GM12892 (cell line): ENCODE data around the gene MLLT1.

Experiments
- DNase-seq: peaks from one replicate; pipeline ENCODE4 v3.0.0; 2011; ENCODE audit not compliant: insufficient read length
- FAIRE-seq: peaks from 2 replicates; lab custom pipeline; 2011; peaks lifted over from hg19 to GRCh38; lab: Jason Lieb, UNC
- POLR2A ChIP-seq: IDR thresholded peaks from 2 replicates; pipeline ENCODE4 v1.6.1; 2011; ENCODE audit warnings: low read depth, low read length, control low read depth
- POLR2AphosphoS5 ChIP-seq: IDR thresholded peaks from 2 replicates; pipeline ENCODE4 v1.6.1; 2011; ENCODE audit warnings: low read depth, low read length, control low read depth
- TAF1 ChIP-seq: IDR thresholded peaks from 2 replicates; pipeline ENCODE4 v1.6.1; 2011; ENCODE audit warnings: low read depth, mild to moderate bottlenecking, control low read depth, low read length, borderline replicate concordance

The MLLT1 gene

DNA sequence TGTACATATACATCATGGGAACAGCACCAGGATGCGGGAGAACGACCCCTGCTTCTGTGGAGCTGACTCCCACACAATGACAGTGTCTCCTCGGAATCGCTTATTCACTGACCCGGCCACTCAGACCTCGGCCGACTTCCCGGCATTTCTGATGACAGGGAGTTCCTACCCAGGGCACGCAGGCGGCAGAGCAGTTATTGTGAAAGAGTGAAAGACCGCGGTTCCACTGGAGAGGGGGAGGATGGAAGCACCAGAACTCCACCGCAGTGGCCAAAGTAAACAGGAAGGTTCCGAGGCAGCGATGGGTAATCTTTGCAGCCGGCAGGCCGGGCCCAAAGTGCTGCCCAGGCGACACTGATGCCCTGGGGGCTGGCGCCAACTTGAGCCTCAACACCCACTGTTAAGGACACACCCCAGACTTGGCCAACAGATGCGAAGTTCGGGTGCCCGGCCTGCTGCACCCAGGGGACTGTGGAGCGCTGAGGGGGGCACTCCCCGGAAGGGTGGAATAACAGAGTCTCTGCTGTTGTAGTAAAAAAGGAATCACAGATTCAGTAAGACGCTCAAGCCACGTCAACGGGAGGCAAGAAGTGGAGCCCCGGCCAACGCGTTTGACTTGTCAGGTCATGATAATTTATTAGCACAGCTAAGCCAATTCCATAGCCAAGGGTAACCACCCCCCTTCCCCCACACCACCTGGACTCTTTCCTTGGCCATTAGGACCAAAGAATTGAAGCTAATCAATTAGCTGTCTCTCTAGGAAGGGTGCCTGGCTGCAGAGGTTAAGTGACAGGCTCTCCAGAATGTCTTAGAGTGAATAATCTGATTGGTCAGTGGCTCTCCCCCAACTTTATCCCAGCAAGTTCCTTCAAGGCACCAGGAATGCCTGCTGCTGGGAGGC is 5.8 kb downstream of the MLLT1 start:
- no peak for DNase-seq
- no peak for FAIRE-seq
- TF ChIP-seq POLR2A: no peak
- TF ChIP-seq TAF1: no peak

DNA sequence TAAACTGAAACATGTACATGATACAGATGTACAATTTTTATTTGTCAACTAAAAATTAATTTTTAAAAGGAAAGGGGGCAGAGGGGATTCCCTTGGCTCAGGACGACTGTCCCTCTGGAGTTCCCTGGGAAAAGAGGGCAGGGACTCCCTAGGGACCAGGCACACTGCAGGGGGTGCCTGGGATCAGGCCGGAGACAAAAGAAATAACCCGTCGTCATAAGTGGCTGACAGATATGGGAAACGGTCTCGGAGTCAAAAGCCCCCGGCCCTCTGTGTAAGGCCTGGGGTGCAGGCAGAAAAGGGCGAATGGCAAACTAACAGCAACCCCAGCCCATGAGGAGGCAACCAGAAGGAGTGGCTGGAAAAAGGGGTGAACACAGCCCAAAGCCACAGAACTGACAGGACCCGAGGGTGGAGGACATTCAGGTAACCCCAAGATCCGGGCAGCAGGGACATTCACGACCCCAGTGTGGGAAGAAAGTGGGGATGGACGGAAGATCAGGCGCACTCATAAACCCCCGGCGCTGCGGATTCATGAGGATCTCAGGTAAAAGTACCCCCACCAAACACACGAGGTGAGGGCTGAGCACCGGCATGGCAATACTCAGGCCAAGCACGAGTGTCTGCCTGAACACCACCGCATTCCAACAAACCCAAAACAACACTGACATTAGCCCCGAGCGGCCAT is 6.7 kb downstream of the MLLT1 start:
- DNase-seq (no peak), FAIRE-seq (no peak)
- TF ChIP-seq POLR2A (no peak), TAF1 (no peak), POLR2AphosphoS5 (no peak)

DNA sequence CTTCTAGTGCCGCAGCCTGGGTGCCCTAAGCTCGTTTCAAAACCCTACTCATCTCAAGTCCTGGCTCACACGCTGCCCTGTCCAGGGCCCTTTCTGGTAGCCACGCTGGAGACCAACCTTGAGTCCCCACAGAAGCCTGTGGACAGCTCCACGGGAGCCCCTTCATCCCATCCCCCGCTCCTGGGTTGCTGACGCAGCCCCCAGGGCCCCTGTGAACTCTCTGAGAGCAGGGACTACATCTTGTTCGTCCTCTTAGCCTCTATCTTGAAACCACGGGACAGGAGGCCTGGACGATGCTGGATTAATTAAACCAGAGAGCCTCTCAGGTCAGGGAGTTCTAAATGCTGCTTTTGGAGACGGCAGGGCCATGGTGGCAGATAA is 7.4 kb downstream of the MLLT1 start:
- FAIRE-seq (no peak), DNase-seq (no peak)
- TF ChIP-seq TAF1 (no peak), POLR2A (no peak), POLR2AphosphoS5 (no peak)

DNA sequence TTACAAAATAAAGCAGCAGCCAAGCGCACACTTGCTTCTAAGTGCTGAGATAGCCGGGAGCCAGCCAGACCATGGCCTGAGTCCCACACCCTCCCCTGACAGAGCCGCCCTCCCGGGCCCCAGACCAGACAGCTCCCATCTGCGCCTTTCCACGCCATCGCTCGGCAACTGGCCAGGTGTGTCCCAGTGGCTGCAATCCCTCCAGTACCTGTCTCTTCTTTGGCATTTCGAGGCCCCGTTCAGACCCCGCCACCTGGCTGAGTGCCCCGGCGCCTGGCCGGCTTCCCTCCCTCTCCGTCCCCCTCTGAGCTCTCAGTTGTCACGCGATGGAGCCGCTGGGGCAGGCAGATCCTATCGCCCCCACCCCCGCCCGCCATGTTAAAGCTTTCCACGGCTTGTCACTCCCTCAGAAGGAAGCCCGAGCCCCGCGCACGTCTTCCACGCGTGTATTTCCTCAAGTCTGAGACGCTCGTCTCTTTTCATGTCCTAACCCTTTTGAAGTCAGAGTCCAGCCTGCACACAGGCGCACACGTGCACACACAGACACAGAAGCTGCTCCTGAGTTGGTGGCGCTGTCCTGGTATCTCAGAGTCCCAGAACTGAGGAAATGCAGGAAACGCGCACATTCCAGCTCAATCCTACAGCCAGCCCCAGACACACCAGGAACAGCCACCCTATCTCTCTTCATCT is 7.9 kb downstream of the MLLT1 start:
- FAIRE-seq (no peak), DNase-seq (no peak)
- TF ChIP-seq TAF1 (no peak), POLR2AphosphoS5 (no peak), POLR2A (no peak)

DNA sequence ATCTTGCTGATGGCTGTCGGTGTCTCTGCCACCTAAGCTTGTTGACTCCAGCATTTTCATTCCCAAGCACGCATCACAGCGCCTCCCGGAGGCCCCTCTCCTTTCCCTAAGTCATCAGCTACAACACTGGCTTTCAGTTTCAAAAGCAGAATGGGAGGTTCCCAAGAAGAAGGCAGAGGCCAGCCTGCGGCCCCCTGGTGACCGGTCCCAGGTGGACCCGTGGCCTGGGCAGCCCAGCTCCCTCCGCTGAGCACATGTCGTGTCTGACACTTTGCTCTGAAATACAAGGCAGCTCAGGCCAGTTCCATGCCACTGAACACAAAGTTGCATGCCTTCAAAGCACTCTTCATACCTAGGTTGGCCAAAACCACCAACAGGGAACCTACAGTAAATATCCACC is 8.5 kb downstream of the MLLT1 start:
- no peak for TF ChIP-seq TAF1
- TF ChIP-seq POLR2A: no peak
- TF ChIP-seq POLR2AphosphoS5: no peak
- no peak for FAIRE-seq
- DNase-seq: no peak

DNA sequence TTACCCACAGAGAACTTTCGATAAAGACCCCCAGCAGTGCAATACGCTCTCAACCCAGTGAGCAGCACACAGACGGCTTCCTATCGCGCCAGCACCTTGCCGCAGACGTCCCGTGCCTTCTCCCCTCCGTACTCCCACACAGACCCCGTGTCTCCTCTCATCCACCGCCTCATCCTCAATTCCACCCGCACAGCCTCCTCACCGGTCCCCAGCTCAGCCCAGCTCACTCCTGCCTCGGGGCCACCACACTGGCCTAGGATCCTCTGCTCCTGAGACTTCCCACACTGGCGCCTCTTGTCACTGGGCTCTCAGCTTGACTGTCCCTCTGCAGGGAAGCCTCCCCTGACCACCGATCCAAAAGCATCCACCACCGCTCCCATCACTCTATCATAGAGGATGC is 9.0 kb downstream of the MLLT1 start:
- FAIRE-seq (no peak), DNase-seq (no peak)
- TF ChIP-seq POLR2A (no peak), TAF1 (no peak), POLR2AphosphoS5 (no peak)

DNA sequence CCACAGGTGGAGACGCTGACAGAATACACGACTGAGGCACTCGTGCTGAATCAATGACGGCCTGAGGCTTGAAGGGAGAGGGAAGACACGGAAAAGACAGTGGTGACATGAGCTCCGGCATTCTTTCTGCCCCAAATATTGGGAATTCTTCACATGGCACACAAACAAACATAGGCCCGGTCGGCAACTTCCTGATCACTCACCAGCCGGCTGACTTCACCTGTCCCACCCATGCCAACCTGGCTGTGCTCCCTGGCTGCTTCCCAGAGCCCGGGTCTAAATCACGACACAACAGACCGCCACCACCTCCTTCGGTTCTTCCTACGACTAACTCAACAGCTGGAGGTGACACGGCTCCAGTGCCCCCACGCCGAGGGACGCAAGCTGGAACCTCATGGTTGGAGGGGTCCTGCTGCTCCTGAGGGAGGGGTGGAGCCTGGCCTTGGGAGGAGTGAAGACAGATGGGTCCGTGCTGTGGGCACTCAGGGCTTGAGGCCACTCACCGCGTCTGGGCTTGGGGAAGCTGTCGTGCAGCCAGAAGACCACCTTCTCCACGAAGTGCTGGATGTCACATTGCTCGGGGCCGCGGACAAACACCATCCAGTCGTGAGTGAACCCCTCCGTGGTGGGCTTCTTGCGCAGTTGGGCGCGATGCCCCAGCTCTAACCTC is 9.6 kb downstream of the MLLT1 start:
- TF ChIP-seq TAF1: no peak
- no peak for TF ChIP-seq POLR2AphosphoS5
- TF ChIP-seq POLR2A: no peak
- no peak for FAIRE-seq
- DNase-seq: no peak

DNA sequence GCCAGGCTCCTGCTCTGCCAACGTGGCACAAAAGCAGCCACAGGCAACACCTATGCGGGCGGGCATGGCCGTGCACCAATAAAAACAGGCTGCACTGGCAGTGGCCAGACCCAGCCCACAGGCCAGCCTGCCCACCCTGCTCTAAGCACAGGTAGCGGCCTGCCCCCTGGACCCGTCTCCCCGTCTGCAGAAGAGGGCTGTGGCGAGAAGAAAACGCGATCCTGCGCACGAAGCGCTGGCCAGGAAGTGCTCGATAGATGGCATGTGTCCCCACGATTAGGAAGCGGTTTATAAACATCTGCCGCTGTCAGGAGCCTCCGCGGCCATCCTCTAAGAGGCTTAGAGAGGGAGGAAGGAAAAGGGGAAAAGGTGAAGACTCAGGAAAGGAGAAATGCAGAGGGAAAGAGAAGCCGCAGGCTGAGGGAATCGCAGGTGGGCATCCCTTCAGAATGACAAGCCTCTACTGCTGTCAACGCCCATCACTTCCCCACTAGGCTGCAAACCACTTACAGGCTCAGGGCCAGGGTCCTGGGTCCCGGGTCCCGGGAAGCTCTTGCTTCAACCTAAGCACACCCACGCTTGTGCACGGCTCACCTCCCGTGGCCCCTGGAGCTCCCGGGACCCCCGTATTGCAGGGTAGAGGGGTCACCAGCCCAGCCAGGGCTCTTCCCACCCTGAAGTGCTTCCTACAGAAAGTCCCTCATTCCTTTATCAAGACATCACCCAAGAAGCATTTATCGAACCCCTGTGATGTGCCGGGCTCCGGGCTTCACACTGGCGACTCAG is 10.5 kb downstream of the MLLT1 start:
- DNase-seq (no peak), FAIRE-seq (no peak)
- TF ChIP-seq TAF1: no peak
- TF ChIP-seq POLR2AphosphoS5: no peak
- no peak for TF ChIP-seq POLR2A

DNA sequence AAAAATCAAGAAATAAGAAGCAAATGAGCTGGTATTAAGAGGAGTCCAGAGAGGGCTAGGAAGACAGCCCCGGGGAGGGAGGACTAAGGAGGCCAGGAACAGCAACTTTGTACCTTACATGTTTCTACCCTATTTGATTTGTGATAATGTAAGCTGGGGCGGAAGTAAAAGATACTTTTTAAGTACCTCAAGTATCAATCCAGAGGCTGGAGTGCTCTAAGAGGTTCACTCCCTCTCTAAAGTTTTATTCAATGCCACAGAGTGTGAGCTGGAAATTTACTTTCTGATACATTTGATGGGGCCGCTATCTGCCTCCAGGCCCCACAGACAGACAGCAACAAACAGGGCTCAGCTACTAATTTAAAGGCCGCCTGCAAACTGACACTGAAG is 11.4 kb downstream of the MLLT1 start:
- no peak for FAIRE-seq
- DNase-seq: no peak
- no peak for TF ChIP-seq POLR2A
- TF ChIP-seq POLR2AphosphoS5: no peak
- no peak for TF ChIP-seq TAF1
